Coronary artery (tissue), 2 donors: ENCODE measurements around the gene DNAH1.

Experiments
- DNase-seq: peaks from one replicate; pipeline ENCODE4 v3.0.0-alpha.2; 2017; ENCODE audit warnings: low spot score
- H3K27ac ChIP-seq, 2 donors: fragments of 200-600 bp; sonication (generic); one replicate each; pipeline ENCODE4 v1.5.1; 2016 to 2019
- H3K4me3 ChIP-seq: fragments of 200-600 bp; sonication (generic); 2 replicates; pipeline ENCODE4 v1.5.1; 2016; ENCODE audit warnings: mild to moderate bottlenecking, moderate library complexity
- CTCF ChIP-seq: fragments of 200-600 bp; sonication (generic); IDR thresholded peaks from one replicate; pipeline ENCODE4 v1.5.1; 2019; ENCODE audit warnings: antibody characterized with exemption

The DNAH1 gene

GRCh38 chr3:52383446-52383845 is 67.3 kb downstream of the DNAH1 start:
- TF ChIP-seq CTCF, result no peak
- no peak overlapping the region for H3K4me3 ChIP-seq
- DNase-seq, result no peak
- no peak overlapping the region for H3K27ac ChIP-seq

- no peak overlapping the region for H3K4me3 ChIP-seq
- TF ChIP-seq CTCF, result no peak
- H3K27ac ChIP-seq, result no peak overlapping the region
- DNase-seq, result no peak
These were observed 68.1 kb downstream of the DNAH1 start for GRCh38 chr3:52384019-52384761.

GRCh38 chr3:52385157-52385556 is 69.0 kb downstream of the DNAH1 start:
- no peak overlapping the region for H3K4me3 ChIP-seq
- DNase-seq, result no peak
- TF ChIP-seq CTCF, result no peak
- H3K27ac ChIP-seq, result no peak overlapping the region

GRCh38 chr3:52387481-52387880 is 71.4 kb downstream of the DNAH1 start:
- Histone ChIP-seq H3K27ac (no peak overlapping the region), H3K4me3 (no peak overlapping the region)
- no peak for DNase-seq
- TF ChIP-seq CTCF, result no peak

- Histone ChIP-seq H3K27ac (no peak overlapping the region), H3K4me3 (no peak overlapping the region)
- no peak for DNase-seq
- no peak for TF ChIP-seq CTCF
These were observed 72.3 kb downstream of the DNAH1 start for GRCh38 chr3:52388348-52388821.

- TF ChIP-seq CTCF, result no peak
- H3K4me3 ChIP-seq, result no peak overlapping the region
- no peak for DNase-seq
- H3K27ac ChIP-seq, result no peak overlapping the region
These were observed 72.8 kb downstream of the DNAH1 start for GRCh38 chr3:52388933-52389332.

- Histone ChIP-seq H3K4me3 (no peak overlapping the region), H3K27ac (no peak overlapping the region)
- DNase-seq, result no peak
- TF ChIP-seq CTCF, result no peak
These were observed 75.0 kb downstream of the DNAH1 start for GRCh38 chr3:52391096-52391495.
